OCI-LY7 (cell line): ENCODE data around the gene RPS6KL1. TPM values are rescaled to one million over a fixed set of nuclear protein-coding genes. Genes with fewer than 3 reads are reported as not detected.

Experiments used
- BruUV-seq: library from RNA; stranded (reverse); fragments of 400-500 nt; replicated peaks from 2 replicates; lab custom pipeline; 2021; lab: Mats Ljungman, UMichigan
- CTCF ChIA-PET: fragments of 300-600 bp; sonication (Branson Sonifier 250); formaldehyde crosslinking; loops from one replicate; lab custom pipeline; 2022; ENCODE audit warnings: antibody characterized with exemption; ENCODE audit not compliant: unreplicated experiment; lab: Charles Lee
- POLR2A ChIA-PET: fragments of 300-600 bp; sonication (Branson Sonifier 250); formaldehyde crosslinking; loops from one replicate; lab custom pipeline; 2022; ENCODE audit warnings: antibody characterized with exemption; lab: Charles Lee
- DNase-seq: peaks from one replicate; pipeline ENCODE4 v3.0.0-alpha.2; 2015; ENCODE audit warnings: low spot score
- H2AFZ ChIP-seq: fragments of 200-600 bp; sonication (generic), shearing (Covaris generic); 2 replicates; pipeline ENCODE4 v1.6.1; 2014; ENCODE audit warnings: mild to moderate bottlenecking, antibody characterized with exemption, low read length, moderate library complexity
- H3K27ac ChIP-seq: fragments of 200-600 bp; sonication (generic); 2 replicates; pipeline ENCODE4 v1.5.1; 2014; ENCODE audit warnings: mixed run types, low read depth, mild to moderate bottlenecking, moderate library complexity, low read length, inconsistent platforms; ENCODE audit not compliant: poor library complexity, severe bottlenecking
- H3K36me3 ChIP-seq: fragments of 200-600 bp; sonication (generic); 2 replicates; pipeline ENCODE4 v1.6.1; 2014; ENCODE audit warnings: mild to moderate bottlenecking, antibody characterized with exemption, low read length, moderate library complexity, mixed read lengths; ENCODE audit not compliant: insufficient read depth
- H3K4me1 ChIP-seq: fragments of 200-600 bp; sonication (generic); 2 replicates; pipeline ENCODE4 v1.5.1; 2014; ENCODE audit warnings: mild to moderate bottlenecking, low read length; ENCODE audit not compliant: insufficient read depth, poor library complexity, severe bottlenecking
- H3K4me2 ChIP-seq: fragments of 200-600 bp; sonication (generic); 2 replicates; pipeline ENCODE4 v1.6.1; 2014; ENCODE audit warnings: mild to moderate bottlenecking, low read length
- H3K4me3 ChIP-seq: fragments of 200-600 bp; sonication (generic); 2 replicates; pipeline ENCODE4 v1.5.1; 2014; ENCODE audit warnings: mild to moderate bottlenecking, low read depth, low read length; ENCODE audit not compliant: poor library complexity, severe bottlenecking
- H3K79me2 ChIP-seq: fragments of 200-600 bp; sonication (generic); 2 replicates; pipeline ENCODE4 v1.6.1; 2016; ENCODE audit warnings: low read depth, mild to moderate bottlenecking, low read length, moderate library complexity, mixed read lengths; ENCODE audit not compliant: insufficient read depth
- H3K9me2 ChIP-seq: fragments of 200-600 bp; sonication (generic); 2 replicates; pipeline ENCODE4 v1.6.1; 2016; ENCODE audit warnings: mild to moderate bottlenecking, low read length, mixed read lengths; ENCODE audit not compliant: insufficient read depth
- H3K9me3 ChIP-seq: fragments of 200-600 bp; sonication (generic); 2 replicates; pipeline ENCODE4 v1.6.1; 2014; ENCODE audit warnings: mild to moderate bottlenecking, mixed run types, low read length, mixed read lengths
- H4K20me1 ChIP-seq: fragments of 200-600 bp; sonication (generic); 2 replicates; pipeline ENCODE4 v1.6.1; 2014; ENCODE audit warnings: mild to moderate bottlenecking, antibody characterized with exemption, low read length, moderate library complexity, mixed read lengths; ENCODE audit not compliant: insufficient read depth
- CTCF ChIP-seq: fragments of 200-600 bp; sonication (generic); conservative IDR thresholded peaks from 2 replicates; pipeline ENCODE4 v1.5.1; 2014; ENCODE audit warnings: mild to moderate bottlenecking, antibody characterized with exemption, low read length, moderate library complexity, mixed read lengths
- EZH2phosphoT487 ChIP-seq: fragments of 200-600 bp; sonication (generic); IDR thresholded peaks from 2 replicates; pipeline ENCODE4 v1.6.1; 2018; ENCODE audit warnings: low read depth, borderline replicate concordance, mild to moderate bottlenecking, mixed run types, antibody characterized with exemption, low read length, moderate library complexity, mixed read lengths
- intact Hi-C: fragments of 100-400 bp; cut with micrococcal nuclease; formaldehyde crosslinking; loops from one replicate; pipeline ENCODE4 v1.10.0; 2022; ENCODE audit not compliant: unreplicated experiment
- total RNA-seq, 2 experiments: library from RNA; depleted of rRNA in 1 of 2; stranded (reverse); fragments of >200 nt in 1 of 2; shearing (Covaris generic) in 1 of 2; gene quantifications; 2 replicates each; pipeline ENCODE4 v1.2.3, GENCODE V29; 2014 to 2022

The RPS6KL1 gene
- total RNA-seq, 2 experiments from 2014 or later = 6.1 to 15.3 TPM

GRCh38 chr14:74858022-74858421 is 65.0 kb downstream of the RPS6KL1 start:
- no TSS peak for BruUV-seq
- POLR2A ChIA-PET = interaction anchor here (0.5 to 1.2 kb wide), 3 partner anchors 16 to 112 kb away, joined by 3 to 4 read pairs (median 3); no protein-coding TSS in a partner anchor
- Histone ChIP-seq H3K4me2 (no peak overlapping the region), H3K27ac (no peak overlapping the region), H3K9me3 (no peaks in the 10 kb centered on the region), H4K20me1 (no peaks in the 10 kb centered on the region), H3K36me3 (no peaks in the 10 kb centered on the region), H3K79me2 (no peaks in the 10 kb centered on the region), H3K4me3 (no peak overlapping the region), H3K4me1 (peaks cover 12% of the 10 kb centered on the region), H2AFZ (no peak overlapping the region), H3K9me2 (no peaks in the 10 kb centered on the region)
- CTCF ChIA-PET = interaction anchor here (0.6 to 2.3 kb wide), 2 partner anchors 48 to 379 kb away, joined by 3 to 8 read pairs; no protein-coding TSS in a partner anchor
- no peak for TF ChIP-seq CTCF
- TF ChIP-seq EZH2phosphoT487 = no peak
- no peak for DNase-seq
- intact Hi-C loops = loop anchor here (5.0 kb wide), 1 partner anchor 251 kb away; no protein-coding TSS in a partner anchor

DNA sequence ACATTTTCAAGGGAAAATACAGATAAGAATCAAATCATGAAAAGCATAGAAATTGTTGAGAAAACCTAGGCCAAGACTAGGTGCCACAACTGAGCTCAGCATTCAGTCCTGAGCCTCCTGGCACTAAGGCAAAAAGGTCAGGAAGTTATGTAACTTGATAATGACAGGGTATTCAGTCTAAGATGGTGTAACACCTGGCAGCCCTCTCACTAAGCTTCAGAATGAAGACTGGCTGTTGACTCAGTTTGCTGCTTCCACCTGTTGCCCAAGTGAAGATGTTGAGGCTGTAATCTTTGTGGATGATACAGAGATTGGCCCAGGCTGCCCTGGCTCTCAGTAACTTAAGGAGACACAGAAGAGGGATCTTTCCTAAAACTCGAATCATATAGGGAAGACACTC is 66.7 kb downstream of the RPS6KL1 start:
- peak; percentile 42 for DNase-seq
- ChIA-PET CTCF (interaction anchor here (1.0 to 2.3 kb wide), 4 partner anchors 17 to 248 kb away, joined by 3 to 8 read pairs (median 3); no protein-coding TSS in a partner anchor), POLR2A (interaction anchor here (0.6 to 1.4 kb wide), 2 partner anchors 11 to 94 kb away, joined by 3 to 4 read pairs; no protein-coding TSS in a partner anchor)
- TF ChIP-seq EZH2phosphoT487 = no peak
- TF ChIP-seq CTCF = no peak
- no peaks in the 10 kb centered on the region for H3K36me3 ChIP-seq
- no peak overlapping the region for H2AFZ ChIP-seq
- intact Hi-C loops = loop anchor here (5.0 kb wide), 1 partner anchor 249 kb away; no protein-coding TSS in a partner anchor
- no peaks in the 10 kb centered on the region for H4K20me1 ChIP-seq
- H3K9me3 ChIP-seq = no peaks in the 10 kb centered on the region
- H3K4me2 ChIP-seq = no peak overlapping the region
- peaks cover 12% of the 10 kb centered on the region for H3K4me1 ChIP-seq
- H3K4me3 ChIP-seq = no peak overlapping the region
- no peaks in the 10 kb centered on the region for H3K9me2 ChIP-seq
- H3K27ac ChIP-seq = no peak overlapping the region
- no TSS peak for BruUV-seq
- no peaks in the 10 kb centered on the region for H3K79me2 ChIP-seq

- Histone ChIP-seq H3K79me2 (no peaks in the 10 kb centered on the region), H3K36me3 (no peaks in the 10 kb centered on the region), H2AFZ (no peak overlapping the region), H3K9me3 (no peaks in the 10 kb centered on the region), H3K9me2 (no peaks in the 10 kb centered on the region), H3K27ac (no peak overlapping the region), H3K4me2 (no peak overlapping the region), H3K4me1 (peaks cover 12% of the 10 kb centered on the region), H3K4me3 (no peak overlapping the region), H4K20me1 (no peaks in the 10 kb centered on the region)
- no peak for TF ChIP-seq CTCF
- no peak for TF ChIP-seq EZH2phosphoT487
- intact Hi-C loops = loop anchor here (5.0 kb wide), 1 partner anchor 249 kb away; no protein-coding TSS in a partner anchor
- CTCF ChIA-PET = interaction anchor here (1.0 to 2.3 kb wide), 4 partner anchors 17 to 247 kb away, joined by 3 to 8 read pairs (median 3); no protein-coding TSS in a partner anchor
- POLR2A ChIA-PET = interaction anchor here (0.6 to 1.4 kb wide), 4 partner anchors 10 to 106 kb away, joined by 3 to 5 read pairs (median 4); no protein-coding TSS in a partner anchor
- DNase-seq = peak; percentile 57
- no TSS peak for BruUV-seq
Measured at GRCh38 chr14:74855945-74856344, 67.1 kb downstream of the RPS6KL1 start.
